ENCODE results near the gene CTDSP1.

The CTDSP1 gene

GRCh38 chr2:218445602-218446001 is 45.9 kb downstream of the CTDSP1 start:
- Mint-ChIP-seq H3K9me3 (no peaks in the 10 kb centered on the region), H3K4me1 (no peaks in the 10 kb centered on the region), H3K4me3 (no peak overlapping the region), H3K36me3 (ENCODE audit: low read depth) (peaks cover 20% of the 10 kb centered on the region), H3K27ac (no peak overlapping the region), H3K27me3 (ENCODE audit: low read depth) (no peaks in the 10 kb centered on the region)
- TF ChIP-seq CTCF (IDR thresholded peaks at IDR 0.05; ENCODE audit: unreplicated experiment in 3 of 3) = no peak

GRCh38 chr2:218446547-218446946 is 46.9 kb downstream of the CTDSP1 start:
- no peaks in the 10 kb centered on the region for H3K9me3 Mint-ChIP-seq
- no peaks in the 10 kb centered on the region for H3K27me3 Mint-ChIP-seq (ENCODE audit: low read depth)
- H3K27ac Mint-ChIP-seq = no peak overlapping the region
- peaks cover 20% of the 10 kb centered on the region for H3K36me3 Mint-ChIP-seq (ENCODE audit: low read depth)
- no peaks in the 10 kb centered on the region for H3K4me1 Mint-ChIP-seq
- H3K4me3 Mint-ChIP-seq = no peak overlapping the region
- TF ChIP-seq CTCF (IDR thresholded peaks at IDR 0.05; ENCODE audit: unreplicated experiment in 3 of 3) = no peak

GRCh38 chr2:218447072-218447471 is 47.4 kb downstream of the CTDSP1 start:
- no peaks in the 10 kb centered on the region for H3K9me3 Mint-ChIP-seq

GRCh38 chr2:218448934-218449333 is 49.3 kb downstream of the CTDSP1 start:
- no peak for TF ChIP-seq CTCF (IDR thresholded peaks at IDR 0.05; ENCODE audit: unreplicated experiment in 3 of 3)
- Mint-ChIP-seq H3K4me3 (no peak overlapping the region), H3K27me3 (ENCODE audit: low read depth) (no peaks in the 10 kb centered on the region), H3K4me1 (no peaks in the 10 kb centered on the region), H3K27ac (no peak overlapping the region), H3K9me3 (no peaks in the 10 kb centered on the region), H3K36me3 (ENCODE audit: low read depth) (peaks cover 24% of the 10 kb centered on the region)

More at GRCh38 chr2:218447072-218447471, 47.4 kb downstream of the CTDSP1 start:
- Mint-ChIP-seq H3K27ac (no peak overlapping the region), H3K36me3 (ENCODE audit: low read depth) (peaks cover 20% of the 10 kb centered on the region), H3K4me3 (no peak overlapping the region), H3K4me1 (no peaks in the 10 kb centered on the region), H3K27me3 (ENCODE audit: low read depth) (no peaks in the 10 kb centered on the region)
- TF ChIP-seq CTCF (IDR thresholded peaks at IDR 0.05; ENCODE audit: unreplicated experiment in 3 of 3) = no peak

DNA sequence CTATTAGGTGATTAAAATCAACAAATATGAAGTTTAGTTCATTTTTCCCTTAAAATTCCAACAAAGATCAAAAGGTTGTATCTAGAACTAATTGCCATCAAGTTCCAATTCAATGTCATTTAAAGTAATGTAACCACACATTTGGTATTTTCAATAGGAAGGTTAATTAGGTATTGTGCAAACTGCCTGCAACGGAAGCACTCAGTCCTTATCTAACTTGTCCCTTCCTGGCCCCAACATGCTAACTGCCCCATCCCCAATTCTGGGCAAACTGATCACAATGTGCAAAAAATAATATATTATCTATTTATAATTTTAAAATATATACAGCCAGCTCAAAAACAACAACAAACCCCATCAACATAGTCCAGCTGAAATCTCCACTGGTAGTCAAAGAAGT is 52.4 kb downstream of the CTDSP1 start:
- Mint-ChIP-seq H3K27ac (no peak overlapping the region), H3K4me3 (no peak overlapping the region), H3K36me3 (ENCODE audit: low read depth) (peaks cover 38% of the 10 kb centered on the region), H3K4me1 (no peaks in the 10 kb centered on the region), H3K9me3 (no peaks in the 10 kb centered on the region), H3K27me3 (ENCODE audit: low read depth) (no peaks in the 10 kb centered on the region)
- no peak for TF ChIP-seq CTCF (IDR thresholded peaks at IDR 0.05; ENCODE audit: unreplicated experiment in 3 of 3)
